ENCODE results near the gene SFMBT1.

- TF ChIP-seq CTCF (IDR thresholded peaks at IDR 0.05) (no peak), POLR2A (IDR thresholded peaks at IDR 0.05) (no peak)
Observed at GRCh38 chr3:52872245-52872644, 173.6 kb downstream of the SFMBT1 start.
